GM12892 (cell line): ENCODE data around the gene RAD51D.

Source experiments
- POLR2A ChIP-seq: IDR thresholded peaks from 2 replicates; pipeline ENCODE4 v1.6.1; 2011; ENCODE audit warnings: low read depth, low read length, control low read depth
- POLR2AphosphoS5 ChIP-seq: IDR thresholded peaks from 2 replicates; pipeline ENCODE4 v1.6.1; 2011; ENCODE audit warnings: low read depth, low read length, control low read depth
- TAF1 ChIP-seq: IDR thresholded peaks from 2 replicates; pipeline ENCODE4 v1.6.1; 2011; ENCODE audit warnings: low read depth, mild to moderate bottlenecking, control low read depth, low read length, borderline replicate concordance

GRCh38 chr17:35048685-35049379 is 70.8 kb downstream of the RAD51D start:
- TF ChIP-seq POLR2A (no peak), POLR2AphosphoS5 (no peak), TAF1 (no peak)
